Measurements from ENCODE around the gene FRRS1L.
"Not testable (repeated sequence)": the region's sequence is repeated elsewhere in the genome, so short reads cannot be mapped to it uniquely, and the experiment has no call there.

Gene FRRS1L

GRCh38 chr9:109141375-109141774 is 25.7 kb downstream of the FRRS1L start:
- Mint-ChIP-seq H3K4me3 (no peak overlapping the region), H3K27me3 (peaks cover 8% of the 10 kb centered on the region), H3K36me3 (ENCODE audit: insufficient read depth) (peaks cover 3% of the 10 kb centered on the region), H3K27ac (ENCODE audit: low read depth) (peak overlapping the region; percentile 49), H3K4me1 (peaks cover 5% of the 10 kb centered on the region), H3K9me3 (no peaks in the 10 kb centered on the region)
- DNase-seq (ENCODE audit: low spot score in 2 of 2) (no peak), ATAC-seq (replicated peaks; ENCODE audit: extremely low read depth, poor library complexity, severe bottlenecking) (no peak)

DNA sequence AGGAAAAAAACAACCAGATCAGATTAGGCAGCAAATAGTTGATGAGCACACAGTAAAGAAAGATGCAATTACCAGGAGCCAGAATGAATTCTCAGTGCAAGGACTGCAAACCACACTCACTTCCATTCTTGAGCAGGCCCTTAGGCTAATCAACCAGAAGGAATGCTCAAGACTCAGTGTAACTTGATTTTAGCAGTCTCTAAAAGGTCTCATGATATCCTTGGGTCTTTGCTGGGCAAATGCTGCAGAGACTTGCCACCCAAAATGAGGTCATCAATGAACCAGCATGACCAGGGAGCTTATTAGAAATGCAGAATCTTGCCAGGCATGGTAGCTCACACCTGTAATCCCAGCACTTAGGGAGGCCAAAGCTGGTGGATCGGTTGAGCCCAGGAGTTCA is 27.2 kb downstream of the FRRS1L start:
- Mint-ChIP-seq H3K9me3 (no peaks in the 10 kb centered on the region), H3K27me3 (peaks cover 9% of the 10 kb centered on the region), H3K36me3 (ENCODE audit: insufficient read depth) (peaks cover 3% of the 10 kb centered on the region), H3K4me1 (peaks cover 5% of the 10 kb centered on the region), H3K27ac (ENCODE audit: low read depth) (no peak overlapping the region), H3K4me3 (no peak overlapping the region)
- ATAC-seq (replicated peaks; ENCODE audit: extremely low read depth, poor library complexity, severe bottlenecking) (no peak), DNase-seq (ENCODE audit: low spot score in 2 of 2) (no peak)

DNA sequence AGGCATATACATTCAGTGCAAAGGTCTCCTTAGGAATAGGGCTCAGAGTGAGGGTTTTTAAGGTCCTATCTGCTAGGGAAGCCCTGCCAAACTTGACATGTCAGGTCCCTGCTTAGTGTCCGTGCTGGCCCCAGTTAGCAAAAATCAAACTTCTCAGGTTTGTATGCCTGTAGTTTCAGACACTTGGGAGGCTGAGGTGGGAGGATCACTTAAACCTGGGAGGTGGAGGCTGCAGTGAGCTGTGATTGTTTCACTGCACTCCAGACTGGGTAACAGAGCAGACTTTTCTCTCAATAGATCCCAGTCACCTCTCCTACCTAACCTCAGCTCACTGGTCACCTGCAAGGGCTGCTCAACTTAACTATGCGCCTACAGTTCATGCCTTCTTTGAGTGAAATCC is 28.6 kb downstream of the FRRS1L start:
- H3K27ac Mint-ChIP-seq (ENCODE audit: low read depth): no peak overlapping the region
- DNase-seq (ENCODE audit: low spot score in 2 of 2) (no peak), ATAC-seq (replicated peaks; ENCODE audit: extremely low read depth, poor library complexity, severe bottlenecking) (no peak)
- no peaks in the 10 kb centered on the region for H3K36me3 Mint-ChIP-seq (ENCODE audit: insufficient read depth)
- H3K4me3 Mint-ChIP-seq: no peak overlapping the region
- H3K9me3 Mint-ChIP-seq: no peaks in the 10 kb centered on the region
- no peaks in the 10 kb centered on the region for H3K4me1 Mint-ChIP-seq
- H3K27me3 Mint-ChIP-seq: peaks cover 9% of the 10 kb centered on the region

- Mint-ChIP-seq H3K9me3 (no peaks in the 10 kb centered on the region), H3K27ac (ENCODE audit: low read depth) (no peak overlapping the region), H3K4me3 (no peak overlapping the region), H3K27me3 (peaks cover 9% of the 10 kb centered on the region), H3K4me1 (no peaks in the 10 kb centered on the region), H3K36me3 (ENCODE audit: insufficient read depth) (no peaks in the 10 kb centered on the region)
- no peak for ATAC-seq (replicated peaks; ENCODE audit: extremely low read depth, poor library complexity, severe bottlenecking)
- DNase-seq (ENCODE audit: low spot score in 2 of 2): no peak
Observed at GRCh38 chr9:109134167-109134578, 32.9 kb downstream of the FRRS1L start.

- Mint-ChIP-seq H3K4me3 (no peak overlapping the region), H3K27ac (ENCODE audit: low read depth) (no peak overlapping the region), H3K9me3 (no peaks in the 10 kb centered on the region), H3K4me1 (no peaks in the 10 kb centered on the region), H3K27me3 (peaks cover 9% of the 10 kb centered on the region), H3K36me3 (ENCODE audit: insufficient read depth) (no peaks in the 10 kb centered on the region)
- DNase-seq (ENCODE audit: low spot score in 2 of 2): no peak
- ATAC-seq (replicated peaks; ENCODE audit: extremely low read depth, poor library complexity, severe bottlenecking): no peak
Observed at GRCh38 chr9:109133533-109133932, 33.5 kb downstream of the FRRS1L start.

DNA sequence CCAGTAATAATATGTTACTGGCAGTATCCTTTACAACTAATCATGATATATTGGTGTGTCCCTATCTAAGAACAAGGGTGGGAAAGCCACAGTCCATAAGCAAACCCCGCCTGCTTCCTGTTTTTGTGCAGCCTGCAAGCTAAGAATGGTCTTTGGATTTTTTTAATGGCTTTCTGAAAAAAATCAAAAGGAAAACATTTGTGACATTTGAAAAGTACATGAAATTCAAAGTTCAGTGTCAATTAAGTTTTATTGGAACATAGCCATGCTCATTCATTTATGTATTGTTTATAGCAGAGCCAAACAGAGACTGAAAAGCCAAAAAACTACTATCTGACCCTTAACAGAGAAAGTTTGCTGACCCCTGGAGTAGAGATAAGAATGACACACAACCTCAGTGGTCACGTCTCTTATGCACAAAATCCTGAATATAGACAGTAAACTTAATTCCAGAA is 34.5 kb downstream of the FRRS1L start:
- no peaks in the 10 kb centered on the region for H3K4me1 Mint-ChIP-seq
- DNase-seq (ENCODE audit: low spot score in 2 of 2): no peak
- peaks cover 9% of the 10 kb centered on the region for H3K27me3 Mint-ChIP-seq
- H3K36me3 Mint-ChIP-seq (ENCODE audit: insufficient read depth): no peaks in the 10 kb centered on the region
- H3K9me3 Mint-ChIP-seq: no peaks in the 10 kb centered on the region
- no peak overlapping the region for H3K4me3 Mint-ChIP-seq
- no peak for ATAC-seq (replicated peaks; ENCODE audit: extremely low read depth, poor library complexity, severe bottlenecking)
- H3K27ac Mint-ChIP-seq (ENCODE audit: low read depth): no peak overlapping the region

DNA sequence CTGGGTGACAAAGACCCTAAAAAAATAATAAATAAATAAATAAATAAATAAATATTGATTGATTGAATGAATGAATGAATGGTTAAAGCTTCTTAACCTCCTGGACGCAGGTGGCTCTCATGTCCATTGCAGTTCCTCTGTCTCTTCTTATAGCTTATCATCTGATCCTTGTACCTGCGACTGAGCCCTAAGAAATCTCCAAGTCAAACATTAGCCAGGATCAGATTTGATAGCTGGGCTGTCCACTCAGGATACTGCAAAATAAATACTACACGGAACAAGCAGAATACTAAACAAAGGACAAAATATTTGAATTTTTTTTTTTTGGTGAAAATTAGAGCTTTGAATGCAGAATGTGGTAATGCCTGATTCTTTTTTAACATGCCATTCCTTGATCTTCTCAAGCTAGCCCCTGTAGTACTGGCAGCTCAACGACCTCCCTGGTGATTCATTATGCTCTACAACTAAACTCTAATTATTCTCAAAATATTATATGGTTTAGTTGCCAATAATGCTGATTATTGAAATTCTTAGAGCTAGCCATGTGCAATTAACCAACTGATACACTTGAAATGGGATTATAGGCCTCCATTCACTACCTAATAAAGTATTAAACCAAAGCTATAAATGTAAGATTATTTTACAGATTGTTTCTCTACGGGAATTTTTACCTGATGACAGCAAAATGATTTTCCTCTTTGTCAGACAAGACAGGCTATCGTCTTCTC is 37.4 kb downstream of the FRRS1L start:
- Mint-ChIP-seq H3K36me3 (ENCODE audit: insufficient read depth) (no peaks in the 10 kb centered on the region), H3K27me3 (no peaks in the 10 kb centered on the region), H3K4me3 (no peak overlapping the region), H3K9me3 (no peaks in the 10 kb centered on the region), H3K27ac (ENCODE audit: low read depth) (no peak overlapping the region), H3K4me1 (no peaks in the 10 kb centered on the region)
- DNase-seq (ENCODE audit: low spot score in 2 of 2): no peak
- ATAC-seq (replicated peaks; ENCODE audit: extremely low read depth, poor library complexity, severe bottlenecking): no peak

GRCh38 chr9:109126671-109127070 is 40.4 kb downstream of the FRRS1L start:
- not testable (repeated sequence) for ATAC-seq (replicated peaks; ENCODE audit: extremely low read depth, poor library complexity, severe bottlenecking); H3K4me1 Mint-ChIP-seq; H3K27me3 Mint-ChIP-seq; H3K36me3 Mint-ChIP-seq (ENCODE audit: insufficient read depth); H3K9me3 Mint-ChIP-seq; DNase-seq (ENCODE audit: low spot score in 2 of 2); H3K4me3 Mint-ChIP-seq; H3K27ac Mint-ChIP-seq (ENCODE audit: low read depth)

GRCh38 chr9:109124121-109124520 is 42.9 kb downstream of the FRRS1L start:
- no peaks in the 10 kb centered on the region for H3K9me3 Mint-ChIP-seq
- DNase-seq (ENCODE audit: low spot score in 2 of 2) (no peak), ATAC-seq (replicated peaks; ENCODE audit: extremely low read depth, poor library complexity, severe bottlenecking) (no peak)
- no peaks in the 10 kb centered on the region for H3K4me1 Mint-ChIP-seq
- no peaks in the 10 kb centered on the region for H3K27me3 Mint-ChIP-seq
- no peak overlapping the region for H3K4me3 Mint-ChIP-seq
- H3K27ac Mint-ChIP-seq (ENCODE audit: low read depth): no peak overlapping the region
- peaks cover 2% of the 10 kb centered on the region for H3K36me3 Mint-ChIP-seq (ENCODE audit: insufficient read depth)

DNA sequence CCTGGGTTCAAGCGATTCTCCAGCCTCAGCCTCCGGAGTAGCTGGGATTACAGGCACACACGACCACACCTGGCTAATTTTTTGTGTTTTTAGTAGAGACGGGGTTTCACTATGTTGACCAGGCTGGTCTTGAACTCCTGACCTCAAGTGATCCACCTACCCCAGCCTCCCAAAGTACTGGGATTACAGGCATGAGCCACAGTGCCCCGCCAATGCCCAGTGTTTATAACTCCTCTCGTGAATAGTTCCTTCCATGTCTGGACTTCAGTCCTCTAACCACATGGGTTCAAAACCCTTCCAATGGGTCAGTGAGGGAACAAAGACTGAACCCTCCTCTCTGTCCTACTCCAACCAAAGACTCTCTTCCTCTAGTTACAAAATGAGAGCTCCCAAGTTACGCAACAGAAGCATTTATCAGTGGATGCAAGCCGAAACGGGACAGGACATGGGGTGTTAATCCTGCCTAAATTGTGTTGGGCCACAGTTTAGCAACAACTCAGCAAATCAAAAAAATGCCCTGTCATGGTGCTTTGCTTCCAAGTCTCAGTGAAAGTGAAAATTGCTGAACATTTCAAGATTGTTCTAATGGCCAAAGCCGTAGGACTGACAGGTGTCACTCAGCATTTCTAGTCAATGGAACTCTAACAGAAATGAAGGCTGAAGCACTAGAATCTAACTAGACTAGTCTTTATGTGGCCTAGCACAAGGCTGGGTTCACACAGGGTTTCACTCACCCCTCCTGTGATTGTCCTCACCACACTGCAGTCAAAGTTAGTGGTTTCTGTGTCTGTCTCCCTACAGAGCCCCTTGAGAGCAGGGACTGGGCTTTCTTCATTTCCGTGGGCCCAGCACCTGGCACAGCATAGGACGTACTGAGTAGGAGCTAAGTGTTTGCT is 44.1 kb downstream of the FRRS1L start:
- H3K27me3 Mint-ChIP-seq: no peaks in the 10 kb centered on the region
- H3K4me1 Mint-ChIP-seq: peaks cover 10% of the 10 kb centered on the region
- no peak overlapping the region for H3K4me3 Mint-ChIP-seq
- no peak for ATAC-seq (replicated peaks; ENCODE audit: extremely low read depth, poor library complexity, severe bottlenecking)
- no peaks in the 10 kb centered on the region for H3K9me3 Mint-ChIP-seq
- peaks cover 4% of the 10 kb centered on the region for H3K36me3 Mint-ChIP-seq (ENCODE audit: insufficient read depth)
- H3K27ac Mint-ChIP-seq (ENCODE audit: low read depth): no peak overlapping the region
- no peak for DNase-seq (ENCODE audit: low spot score in 2 of 2)

- Mint-ChIP-seq H3K4me3 (no peak overlapping the region), H3K27ac (ENCODE audit: low read depth) (no peak overlapping the region), H3K4me1 (peaks cover 25% of the 10 kb centered on the region), H3K36me3 (ENCODE audit: insufficient read depth) (peaks cover 15% of the 10 kb centered on the region), H3K27me3 (no peaks in the 10 kb centered on the region), H3K9me3 (no peaks in the 10 kb centered on the region)
- ATAC-seq (replicated peaks; ENCODE audit: extremely low read depth, poor library complexity, severe bottlenecking) (no peak), DNase-seq (ENCODE audit: low spot score in 2 of 2) (no peak)
Observed at GRCh38 chr9:109121232-109121796, 45.7 kb downstream of the FRRS1L start.

DNA sequence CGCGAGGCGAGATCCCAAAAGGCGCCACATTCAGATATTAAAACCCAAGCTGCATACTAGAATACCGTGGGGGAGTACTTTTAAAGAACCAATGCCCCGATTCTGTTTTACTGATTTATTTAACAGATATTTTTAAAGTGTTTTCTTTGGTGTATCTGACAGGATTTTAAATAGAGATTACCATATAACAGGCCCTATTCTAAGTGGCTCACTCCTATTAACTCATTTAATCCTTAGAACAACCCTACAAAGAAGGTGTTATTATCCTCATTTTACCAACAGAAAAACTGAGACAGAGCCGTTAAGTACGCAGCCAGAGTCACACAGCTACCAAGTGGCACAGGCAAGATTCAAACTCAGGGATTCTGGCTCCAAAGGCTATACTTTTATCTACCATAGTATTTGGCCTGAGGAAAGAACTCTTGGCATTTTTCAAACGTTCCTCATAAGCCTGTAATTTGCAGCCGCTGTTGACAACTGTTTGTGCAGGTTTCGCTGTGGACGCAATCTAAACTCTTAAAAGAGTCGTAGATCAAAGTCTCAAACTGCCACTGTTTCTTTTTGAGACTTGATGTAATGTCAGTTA is 46.8 kb downstream of the FRRS1L start:
- H3K27me3 Mint-ChIP-seq: no peaks in the 10 kb centered on the region
- H3K9me3 Mint-ChIP-seq: no peaks in the 10 kb centered on the region
- H3K36me3 Mint-ChIP-seq (ENCODE audit: insufficient read depth): peaks cover 15% of the 10 kb centered on the region
- peak overlapping the region; percentile 88 for H3K4me3 Mint-ChIP-seq
- peaks cover 31% of the 10 kb centered on the region for H3K4me1 Mint-ChIP-seq
- no peak overlapping the region for H3K27ac Mint-ChIP-seq (ENCODE audit: low read depth)
- DNase-seq (ENCODE audit: low spot score in 2 of 2): no peak
- ATAC-seq (replicated peaks; ENCODE audit: extremely low read depth, poor library complexity, severe bottlenecking): no peak
